GM19372 (cell line): ENCODE measurements around the gene BMP8B.

Experiments used
- ATAC-seq: cut with Tn5 transposase; IDR thresholded peaks from one replicate; pipeline ENCODE4 v1.9.1; 2021; ENCODE audit warnings: mild to moderate bottlenecking, low read depth, moderate library complexity; ENCODE audit not compliant: unreplicated experiment

BMP8B gene

GRCh38 chr1:39729030-39729429 lies 59.6 kb downstream of the BMP8B start:
- no peak for ATAC-seq

- ATAC-seq = no peak
Measured at GRCh38 chr1:39727932-39728317, 60.7 kb downstream of the BMP8B start.

- ATAC-seq = no peak
Measured at GRCh38 chr1:39727221-39727931, 61.3 kb downstream of the BMP8B start.

- ATAC-seq = no peak
Measured at GRCh38 chr1:39726600-39726999, 62.1 kb downstream of the BMP8B start.

GRCh38 chr1:39722495-39722894 lies 66.2 kb downstream of the BMP8B start:
- ATAC-seq = no peak

- ATAC-seq = no peak
Measured at GRCh38 chr1:39721664-39722063, 67.0 kb downstream of the BMP8B start.

- ATAC-seq = no peak
Measured at GRCh38 chr1:39720094-39720999, 68.3 kb downstream of the BMP8B start.

GRCh38 chr1:39717809-39718208 lies 70.9 kb downstream of the BMP8B start:
- no peak for ATAC-seq

- ATAC-seq = no peak
Measured at GRCh38 chr1:39713557-39713956, 75.1 kb downstream of the BMP8B start.

- ATAC-seq = no peak
Measured at GRCh38 chr1:39711966-39712340, 76.7 kb downstream of the BMP8B start.

GRCh38 chr1:39711104-39711965 lies 77.3 kb downstream of the BMP8B start:
- ATAC-seq = no peak

GRCh38 chr1:39707506-39707905 lies 81.2 kb downstream of the BMP8B start:
- ATAC-seq = no peak
